ENCODE data around the gene NSMCE1. TPM values are rescaled to one million over a fixed set of nuclear protein-coding genes. Genes with fewer than 3 reads are reported as not detected.

Gene NSMCE1
- total and polyA plus RNA-seq, 2 of the 4 experiments (the other 2 are of a cell fraction): 47.5 to 120 TPM

DNA sequence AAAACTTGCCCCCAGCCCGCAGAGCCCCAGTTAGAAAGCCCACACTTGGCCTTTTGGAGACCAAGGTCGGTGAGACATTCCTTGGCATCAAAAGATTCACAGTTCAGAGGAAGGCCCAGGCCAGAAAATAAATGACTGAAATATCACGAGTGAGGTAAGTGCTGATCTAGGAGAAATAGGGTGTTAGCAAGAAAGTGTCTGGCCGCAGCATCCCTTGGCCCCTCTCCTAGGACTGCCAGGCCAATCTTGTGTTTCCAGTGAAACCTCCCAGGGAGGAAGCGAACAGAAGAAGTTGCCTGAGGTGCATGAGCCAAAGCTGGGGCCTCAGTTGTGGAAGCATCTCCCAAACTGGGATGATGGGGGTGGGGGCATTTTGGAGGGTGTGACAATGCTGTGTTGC, 22.5 kb upstream of the NSMCE1 start:
- dilution Hi-C loops (cut with HindIII; ENCODE audit: low sequenced_read_pairs, unreplicated experiment) (no loop called here), intact Hi-C loops (cut with micrococcal nuclease) (no loop called here), in situ Hi-C loops (cut with MboI; ENCODE audit: low sequenced_read_pairs) (no loop called here)
- no peak overlapping the region for H3K9ac ChIP-seq (ENCODE audit: low read depth, low read length)
- H2BK20ac ChIP-seq (ENCODE audit: low read depth, low read length): no peak overlapping the region
- no TSS peak for BruUV-seq (replicated peaks)
- no peak overlapping the region for H2AFZ ChIP-seq (replicated peaks; ENCODE audit: low read length, poor library complexity)
- DNase-seq (no peak), ATAC-seq (ENCODE audit: low read depth) (no peak)
- CTCF ChIA-PET: no interaction called here
- H2AK5ac ChIP-seq (ENCODE audit: low read depth, low read length): 0 out of 2 replicates have a peak overlapping the region, but pooled peaks have one; percentile 40
- no peak overlapping the region for H3K23ac ChIP-seq (ENCODE audit: low read depth, low read length)
- no peak overlapping the region; the same call in 2 of the 3 replicates for H2BK15ac ChIP-seq (ENCODE audit: low read depth, low read length)
- H3K36me3 ChIP-seq (ENCODE audit: control insufficient read depth, insufficient read depth, low read length): no peaks in the 10 kb centered on the region
- peaks cover 0 to 7% of the 10 kb centered on the region in 2 experiments; a peak in 1 of 4 replicates for H3K79me1 ChIP-seq (ENCODE audit: low read depth in 1 of 2, low read length in 2 of 2)
- no peaks in the 10 kb centered on the region for H3K9me3 ChIP-seq (ENCODE audit: control insufficient read depth, insufficient read depth, low read length)
- H2AK9ac ChIP-seq (replicated peaks; ENCODE audit: low read depth, low read length, poor library complexity): peak overlapping the region; percentile 24
- H4K8ac ChIP-seq (ENCODE audit: low read depth in 2 of 2, low read length in 2 of 2): no peak overlapping the region; a peak in 1 of 4 replicates
- no peak overlapping the region for H4K91ac ChIP-seq (ENCODE audit: insufficient read depth, low read depth, low read length)
- H2BK120ac ChIP-seq (ENCODE audit: low read depth, low read length): peak overlapping the region; percentile 16; the same call in 1 of the 2 replicates
- peak overlapping the region; percentile 46; the same call in 1 of the 2 replicates for H3K4ac ChIP-seq (ENCODE audit: low read depth, low read length)
- peaks cover 9% of the 10 kb centered on the region for H3K4me1 ChIP-seq (ENCODE audit: control insufficient read depth, insufficient read depth, low read length)
- POLR2A ChIA-PET (ENCODE audit: unreplicated experiment): no interaction called here
- H4K20me1 ChIP-seq (ENCODE audit: insufficient read depth, low read length): no peaks in the 10 kb centered on the region
- H4K5ac ChIP-seq (ENCODE audit: low read depth, low read length): no peak overlapping the region
- no peak overlapping the region for H3K18ac ChIP-seq (ENCODE audit: low read depth, low read length)
- WGBS, 2 experiments (ENCODE audit: extremely low coverage in 2 of 2, insufficient read length in 1 of 2): no CpG with 5 or more reads among the region's 5 CpGs
- H3K4me2 ChIP-seq (ENCODE audit: low read depth, low read length): no peak overlapping the region
- no peak overlapping the region for H3K27ac ChIP-seq (ENCODE audit: insufficient read depth, low read length)
- no peak overlapping the region for H3K4me3 ChIP-seq (ENCODE audit: insufficient read depth, low read depth, low read length)
- H2BK5ac ChIP-seq (ENCODE audit: low read depth, low read length, poor library complexity, severe bottlenecking): no peak overlapping the region
- TF ChIP-seq RFX5 (IDR thresholded peaks at IDR 0.05; ENCODE audit: low read depth, low read length) (no peak), FOS (IDR thresholded peaks at IDR 0.05; ENCODE audit: low read depth, low read length) (no peak), SMC3 (IDR thresholded peaks at IDR 0.05; ENCODE audit: low read depth, low read length) (no peak)
- peaks cover 21% of the 10 kb centered on the region for H3K9me1 ChIP-seq (ENCODE audit: insufficient read depth, low read length)
- no peak overlapping the region for H3K14ac ChIP-seq (replicated peaks; ENCODE audit: low read depth, low read length)
- no peak overlapping the region for H3K56ac ChIP-seq (ENCODE audit: extremely low read depth, insufficient read depth, low read length)
- H3K27me3 ChIP-seq (ENCODE audit: control insufficient read depth, insufficient read depth, low read length): no peaks in the 10 kb centered on the region
